Endothelial cell of umbilical vein (primary cell): ENCODE measurements around the gene TSPO. TPM values are rescaled to one million over a fixed set of nuclear protein-coding genes. Genes with fewer than 3 reads are reported as not detected.

Experiments used
- BruUV-seq: library from RNA; stranded (reverse); fragments of 400-500 nt; replicated peaks from 2 replicates; lab custom pipeline; 2021; lab: Mats Ljungman, UMichigan
- CTCF ChIA-PET: fragments of 300-600, 350-600 bp; sonication (Branson Sonifier 250); formaldehyde crosslinking; loops from one replicate; lab custom pipeline; 2021; ENCODE audit warnings: antibody characterized with exemption, inconsistent platforms; lab: Charles Lee
- POLR2A ChIA-PET: fragments of 300-600, 350-600 bp; sonication (Branson Sonifier 250); formaldehyde crosslinking; loops from one replicate; lab custom pipeline; 2021; ENCODE audit warnings: antibody characterized with exemption, inconsistent platforms; lab: Charles Lee
- DNase-seq: peaks from one replicate; pipeline ENCODE4 v3.0.0-alpha.2; 2011; ENCODE audit warnings: low read depth, low spot score
- FAIRE-seq: peaks from 2 replicates; lab custom pipeline; 2011; peaks lifted over from hg19 to GRCh38; lab: Jason Lieb, UNC
- H2AFZ ChIP-seq: 2 replicates; pipeline ENCODE4 v1.6.0; 2012; ENCODE audit warnings: low read depth, low read length, control low read depth, inconsistent platforms
- H3K27ac ChIP-seq: 2 replicates; pipeline ENCODE4 v1.5.1; 2011; ENCODE audit warnings: low read depth, mild to moderate bottlenecking, control low read depth, low read length, moderate library complexity; ENCODE audit not compliant: insufficient read depth
- H3K27me3 ChIP-seq, 2 experiments: 2 replicates each; pipeline versions ENCODE4 v1.6.0 to v1.6.1; 2011; ENCODE audit warnings: low read length in 2 of 2, mixed read lengths in 1 of 2; ENCODE audit not compliant: control insufficient read depth in 2 of 2, insufficient read depth in 2 of 2
- H3K36me3 ChIP-seq, 2 experiments: 2 replicates in 1 of 2; 3 replicates in 1 of 2; pipeline ENCODE4 v1.5.1; 2011; ENCODE audit warnings: low read length in 2 of 2, mild to moderate bottlenecking in 1 of 2, moderate library complexity in 1 of 2; ENCODE audit not compliant: control insufficient read depth in 2 of 2, insufficient read depth in 2 of 2; ENCODE audit errors: extremely low read depth in 1 of 2
- H3K4me1 ChIP-seq: 3 replicates; pipeline ENCODE4 v1.5.1; 2011; ENCODE audit warnings: mild to moderate bottlenecking, low read length; ENCODE audit not compliant: control insufficient read depth, insufficient read depth; ENCODE audit errors: extremely low read depth
- H3K4me2 ChIP-seq: 2 replicates; pipeline ENCODE4 v1.6.1; 2011; ENCODE audit warnings: low read length, control low read depth, mixed read lengths; ENCODE audit not compliant: insufficient read depth
- H3K4me3 ChIP-seq, 3 experiments: fragments of 200-600 bp in 1 of 3; sonication (generic), shearing (Covaris generic) in 1 of 3; replicated peaks in 1 of 3; 2 replicates each; pipeline ENCODE4 v1.5.1; 2011 to 2016; ENCODE audit warnings: control low read depth in 3 of 3, low read length in 3 of 3, mild to moderate bottlenecking in 2 of 3, inconsistent platforms in 1 of 3, low read depth in 1 of 3, moderate library complexity in 1 of 3; ENCODE audit not compliant: insufficient read depth in 1 of 3
- H3K79me2 ChIP-seq: 2 replicates; pipeline ENCODE4 v1.6.0; 2012; ENCODE audit warnings: low read length, inconsistent platforms; ENCODE audit not compliant: control insufficient read depth, insufficient read depth
- H3K9ac ChIP-seq: replicated peaks from 2 replicates; pipeline ENCODE3; 2011; ENCODE audit warnings: low read length, control low read depth; ENCODE audit not compliant: insufficient read depth; ENCODE audit errors: extremely low read depth
- H3K9me1 ChIP-seq: replicated peaks from 3 replicates; pipeline ENCODE4 v1.6.0; 2011; ENCODE audit warnings: mild to moderate bottlenecking, low read length; ENCODE audit not compliant: control insufficient read depth, insufficient read depth; ENCODE audit errors: extremely low read depth
- H3K9me3 ChIP-seq: replicated peaks from 2 replicates; pipeline ENCODE4 v1.5.1; 2012; ENCODE audit warnings: low read length, inconsistent platforms; ENCODE audit not compliant: control insufficient read depth, insufficient read depth
- H4K20me1 ChIP-seq: replicated peaks from 2 replicates; pipeline ENCODE3; 2011; ENCODE audit warnings: mild to moderate bottlenecking, low read length; ENCODE audit not compliant: control insufficient read depth, insufficient read depth; ENCODE audit errors: extremely low read depth
- EZH2 ChIP-seq: IDR thresholded peaks from 2 replicates; pipeline ENCODE4 v1.6.1; 2012; ENCODE audit warnings: borderline replicate concordance, low read depth, mild to moderate bottlenecking, moderate library complexity, low read length, inconsistent platforms; ENCODE audit not compliant: severe bottlenecking
- FOS ChIP-seq: IDR thresholded peaks from 2 replicates; pipeline ENCODE4 v1.6.1; 2011; ENCODE audit warnings: mild to moderate bottlenecking, low read length, moderate library complexity, borderline replicate concordance; ENCODE audit not compliant: insufficient read depth
- GATA2 ChIP-seq: IDR thresholded peaks from 2 replicates; pipeline ENCODE4 v1.7.0; 2011; ENCODE audit warnings: low read depth, mild to moderate bottlenecking, moderate library complexity, mixed read lengths, low read length; ENCODE audit not compliant: insufficient read length, insufficient read depth
- JUN ChIP-seq: IDR thresholded peaks from 2 replicates; pipeline ENCODE4 v1.6.1; 2011; ENCODE audit warnings: borderline replicate concordance, low read depth; ENCODE audit not compliant: insufficient read length, insufficient read depth
- MYC ChIP-seq: IDR thresholded peaks from one replicate; pipeline ENCODE4 v1.6.1; 2011; ENCODE audit warnings: mild to moderate bottlenecking, low read depth, low read length
- POLR2A ChIP-seq: IDR thresholded peaks from 2 replicates; pipeline ENCODE4 v1.6.1; 2012; ENCODE audit warnings: low read depth, mild to moderate bottlenecking, control low read depth, low read length
- POLR2AphosphoS5 ChIP-seq: IDR thresholded peaks from 2 replicates; pipeline ENCODE4 v1.6.1; 2012; ENCODE audit warnings: low read depth, mild to moderate bottlenecking, control low read depth, low read length, moderate library complexity; ENCODE audit not compliant: insufficient read depth
- dilution Hi-C: fragments of 300-500 bp; cut with MboI; formaldehyde crosslinking; loops from one replicate; pipeline ENCODE4 v1.15.0; 2019; ENCODE audit warnings: low sequenced_read_pairs; ENCODE audit not compliant: extremely low pct_ligation_motif_present
- intact Hi-C: fragments of 100-400 bp; cut with micrococcal nuclease; formaldehyde crosslinking; loops from one replicate; pipeline ENCODE4 v1.10.0; 2022
- polyA plus RNA-seq, 4 experiments: library from polyadenylated mRNA; depleted of rRNA in 3 of 4; stranded (reverse) in 3 of 4; unstranded in 1 of 4; fragments of >200 nt; gene quantifications; 2 replicates each; pipeline versions ENCODE4 v1.2.1 to v1.2.3, GENCODE V29; 2011 to 2012; ENCODE audit warnings: missing spikeins in 1 of 4
- total RNA-seq: library from RNA; stranded (reverse); gene quantifications from 2 replicates; pipeline ENCODE4 v1.2.3, GENCODE V29; 2021
- TF ChIP-seq, protein P1 (sequence below), 2 donors: IDR thresholded peaks; 1 replicate in 1 of 2; 2 replicates in 1 of 2; pipeline ENCODE4 v1.5.1; 2011; ENCODE audit warnings: low read length in 2 of 2, mild to moderate bottlenecking in 2 of 2, moderate library complexity in 2 of 2, control low read depth in 1 of 2, inconsistent platforms in 1 of 2, low read depth in 1 of 2; ENCODE audit not compliant: insufficient read depth in 1 of 2; ENCODE audit errors: extremely low read depth in 1 of 2
- TF ChIP-seq, protein P2 (sequence below): IDR thresholded peaks from 2 replicates; pipeline ENCODE4 v1.6.1; 2011; ENCODE audit not compliant: insufficient read depth, insufficient read length

TSPO gene
- total and polyA plus RNA-seq, 2 donors (not counting 3 experiments of a cell fraction or from before 2014, with no cell fraction given) = 328 to 720 TPM

DNA sequence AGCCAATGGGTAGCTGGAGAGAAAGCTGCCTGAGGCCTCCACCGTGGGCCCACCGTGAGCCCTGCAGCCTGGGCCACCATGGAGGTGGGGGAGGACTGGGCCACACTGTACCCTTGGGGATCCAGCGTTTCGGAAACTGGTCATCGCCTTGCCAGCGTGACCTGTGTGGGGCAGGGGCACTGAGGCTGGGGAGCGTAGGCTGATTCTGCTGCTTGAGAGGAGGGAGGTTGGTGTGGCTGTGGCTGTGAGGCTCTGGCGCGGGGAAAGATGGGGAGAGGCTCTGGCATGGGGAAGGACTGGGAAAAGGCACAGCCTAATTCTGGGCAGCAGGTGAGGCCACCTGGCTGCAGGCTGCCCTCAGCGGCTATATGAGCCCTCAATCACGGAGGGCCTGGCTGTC lies 48.2 kb downstream of the TSPO start:
- no TSS peak for BruUV-seq
- H3K9me1 ChIP-seq = no peaks in the 10 kb centered on the region
- intact Hi-C loops (no loop called here), dilution Hi-C loops (no loop called here)
- FAIRE-seq = no peak
- TF ChIP-seq, protein P1, sequence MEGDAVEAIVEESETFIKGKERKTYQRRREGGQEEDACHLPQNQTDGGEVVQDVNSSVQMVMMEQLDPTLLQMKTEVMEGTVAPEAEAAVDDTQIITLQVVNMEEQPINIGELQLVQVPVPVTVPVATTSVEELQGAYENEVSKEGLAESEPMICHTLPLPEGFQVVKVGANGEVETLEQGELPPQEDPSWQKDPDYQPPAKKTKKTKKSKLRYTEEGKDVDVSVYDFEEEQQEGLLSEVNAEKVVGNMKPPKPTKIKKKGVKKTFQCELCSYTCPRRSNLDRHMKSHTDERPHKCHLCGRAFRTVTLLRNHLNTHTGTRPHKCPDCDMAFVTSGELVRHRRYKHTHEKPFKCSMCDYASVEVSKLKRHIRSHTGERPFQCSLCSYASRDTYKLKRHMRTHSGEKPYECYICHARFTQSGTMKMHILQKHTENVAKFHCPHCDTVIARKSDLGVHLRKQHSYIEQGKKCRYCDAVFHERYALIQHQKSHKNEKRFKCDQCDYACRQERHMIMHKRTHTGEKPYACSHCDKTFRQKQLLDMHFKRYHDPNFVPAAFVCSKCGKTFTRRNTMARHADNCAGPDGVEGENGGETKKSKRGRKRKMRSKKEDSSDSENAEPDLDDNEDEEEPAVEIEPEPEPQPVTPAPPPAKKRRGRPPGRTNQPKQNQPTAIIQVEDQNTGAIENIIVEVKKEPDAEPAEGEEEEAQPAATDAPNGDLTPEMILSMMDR (IDR thresholded peaks at IDR 0.05; ENCODE audit: extremely low read depth in 1 of 2, insufficient read depth in 1 of 2, low read depth in 1 of 2, low read length in 2 of 2) = no peak
- TF ChIP-seq GATA2 = no peak
- no peak for TF ChIP-seq MYC
- no peak for TF ChIP-seq FOS
- TF ChIP-seq POLR2AphosphoS5 = no peak
- no peak for TF ChIP-seq EZH2
- TF ChIP-seq JUN = no peak
- TF ChIP-seq, protein P2, sequence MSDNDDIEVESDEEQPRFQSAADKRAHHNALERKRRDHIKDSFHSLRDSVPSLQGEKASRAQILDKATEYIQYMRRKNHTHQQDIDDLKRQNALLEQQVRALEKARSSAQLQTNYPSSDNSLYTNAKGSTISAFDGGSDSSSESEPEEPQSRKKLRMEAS = no peak
- TF ChIP-seq POLR2A = no peak
- H3K27ac ChIP-seq = no peak overlapping the region
- no peak overlapping the region for H3K4me2 ChIP-seq
- H4K20me1 ChIP-seq = no peaks in the 10 kb centered on the region
- no peaks in the 10 kb centered on the region for H3K36me3 ChIP-seq
- no peaks in the 10 kb centered on the region for H3K4me1 ChIP-seq
- no peaks in the 10 kb centered on the region for H3K79me2 ChIP-seq
- DNase-seq = no peak
- no peaks in the 10 kb centered on the region for H3K9me3 ChIP-seq
- peaks cover 4 to 11% of the 10 kb centered on the region in 2 experiments for H3K27me3 ChIP-seq
- H3K4me3 ChIP-seq = no peak overlapping the region
- CTCF ChIA-PET = interaction anchor here (1.8 kb wide), 1 partner anchor 12 kb away, joined by 7 read pairs; the partner anchor contains the start of gene TTLL12
- no peak overlapping the region for H2AFZ ChIP-seq
- POLR2A ChIA-PET = no interaction called here
- no peak overlapping the region for H3K9ac ChIP-seq
